ENCODE results near the gene CEP192. TPM values are rescaled to one million over a fixed set of nuclear protein-coding genes. Genes with fewer than 3 reads are reported as not detected.
A peak's percentile ranks its signal among the peaks of the same experiment; 100 is the strongest.

The CEP192 gene
- total RNA-seq, 2 donors from 2014 or later: 35.2 to 36.6 TPM

- Mint-ChIP-seq H3K36me3 (ENCODE audit: insufficient read depth in 2 of 2) (peaks cover 0 to 2% of the 10 kb centered on the region in 2 donors), H3K4me3 (no peak overlapping the region), H3K27me3 (ENCODE audit: low read depth) (peaks cover 5% of the 10 kb centered on the region), H3K9me3 (peaks cover 0 to 2% of the 10 kb centered on the region in 2 donors), H3K27ac (no peak overlapping the region), H3K4me1 (ENCODE audit: low read depth) (peaks cover 20% of the 10 kb centered on the region)
- DNase-seq (no peak), ATAC-seq (replicated peaks in 1 of 2) (no peak)
Observed at GRCh38 chr18:13131283-13131682, 140.1 kb downstream of the CEP192 start.

- Mint-ChIP-seq H3K4me3 (peak overlapping the region; percentile 97), H3K27me3 (ENCODE audit: low read depth) (peaks cover 5% of the 10 kb centered on the region), H3K4me1 (ENCODE audit: low read depth) (peaks cover 36% of the 10 kb centered on the region), H3K36me3 (ENCODE audit: insufficient read depth in 2 of 2) (peaks cover 0 to 4% of the 10 kb centered on the region in 2 donors), H3K9me3 (peaks cover 0 to 2% of the 10 kb centered on the region in 2 donors), H3K27ac (no peak overlapping the region)
- DNase-seq: no peak
- no peak for ATAC-seq (replicated peaks in 1 of 2)
Observed at GRCh38 chr18:13134551-13135401, 143.6 kb downstream of the CEP192 start.

- Mint-ChIP-seq H3K27ac (peak overlapping the region; percentile 57), H3K27me3 (ENCODE audit: low read depth) (peaks cover 5% of the 10 kb centered on the region), H3K4me3 (peak overlapping the region; percentile 97), H3K36me3 (ENCODE audit: insufficient read depth in 2 of 2) (peaks cover 0 to 4% of the 10 kb centered on the region in 2 donors), H3K4me1 (ENCODE audit: low read depth) (peaks cover 31% of the 10 kb centered on the region), H3K9me3 (peaks cover 0 to 2% of the 10 kb centered on the region in 2 donors)
- peak; percentile 63 to 67 for ATAC-seq (replicated peaks in 1 of 2)
- DNase-seq: peak; percentile 72 to 77
Observed at GRCh38 chr18:13136056-13136903, 145.1 kb downstream of the CEP192 start.

- Mint-ChIP-seq H3K27me3 (ENCODE audit: low read depth) (peaks cover 5% of the 10 kb centered on the region), H3K9me3 (peaks cover 0 to 2% of the 10 kb centered on the region in 2 donors), H3K27ac (peak overlapping the region; percentile 88), H3K4me3 (peak overlapping the region; percentile 97), H3K4me1 (ENCODE audit: low read depth) (peaks cover 31% of the 10 kb centered on the region), H3K36me3 (ENCODE audit: insufficient read depth in 2 of 2) (peaks cover 0 to 4% of the 10 kb centered on the region in 2 donors)
- ATAC-seq (replicated peaks in 1 of 2) (peak; percentile 40 to 41), DNase-seq (peak; percentile 51 to 59)
Observed at GRCh38 chr18:13136904-13137669, 145.9 kb downstream of the CEP192 start.

GRCh38 chr18:13137670-13138419, 146.7 kb downstream of the CEP192 start:
- Mint-ChIP-seq H3K4me3 (peak overlapping the region; percentile 97), H3K27ac (peak overlapping the region; percentile 88), H3K27me3 (ENCODE audit: low read depth) (peaks cover 5% of the 10 kb centered on the region), H3K36me3 (ENCODE audit: insufficient read depth in 2 of 2) (peaks cover 0 to 4% of the 10 kb centered on the region in 2 donors), H3K4me1 (ENCODE audit: low read depth) (peaks cover 31% of the 10 kb centered on the region), H3K9me3 (peaks cover 0 to 2% of the 10 kb centered on the region in 2 donors)
- ATAC-seq (replicated peaks in 1 of 2) (peak; percentile 81), DNase-seq (peak; percentile 67 to 75)

GRCh38 chr18:13138420-13139139, 147.4 kb downstream of the CEP192 start:
- ATAC-seq (replicated peaks in 1 of 2) (no peak), DNase-seq (no peak)
- Mint-ChIP-seq H3K27me3 (ENCODE audit: low read depth) (peaks cover 5% of the 10 kb centered on the region), H3K4me1 (ENCODE audit: low read depth) (peaks cover 31% of the 10 kb centered on the region), H3K4me3 (peak overlapping the region; percentile 97), H3K36me3 (ENCODE audit: insufficient read depth in 2 of 2) (peaks cover 4 to 8% of the 10 kb centered on the region in 2 donors), H3K9me3 (peaks cover 2 to 3% of the 10 kb centered on the region in 2 donors), H3K27ac (peak overlapping the region; percentile 88)

- DNase-seq (no peak), ATAC-seq (replicated peaks in 1 of 2) (no peak)
- Mint-ChIP-seq H3K27ac (no peak overlapping the region), H3K4me3 (no peak overlapping the region), H3K27me3 (ENCODE audit: low read depth) (peaks cover 5% of the 10 kb centered on the region), H3K4me1 (ENCODE audit: low read depth) (peaks cover 31% of the 10 kb centered on the region), H3K36me3 (ENCODE audit: insufficient read depth in 2 of 2) (peaks cover 7 to 14% of the 10 kb centered on the region in 2 donors), H3K9me3 (peaks cover 4 to 5% of the 10 kb centered on the region in 2 donors)
Observed at GRCh38 chr18:13139885-13140450, 148.8 kb downstream of the CEP192 start.

GRCh38 chr18:13141209-13141608, 150.0 kb downstream of the CEP192 start:
- DNase-seq (no peak), ATAC-seq (replicated peaks in 1 of 2) (no peak)
- Mint-ChIP-seq H3K27ac (no peak overlapping the region), H3K4me1 (ENCODE audit: low read depth) (peaks cover 20% of the 10 kb centered on the region), H3K36me3 (ENCODE audit: insufficient read depth in 2 of 2) (peaks cover 7 to 13% of the 10 kb centered on the region in 2 donors), H3K9me3 (peaks cover 3 to 5% of the 10 kb centered on the region in 2 donors), H3K4me3 (no peak overlapping the region), H3K27me3 (ENCODE audit: low read depth) (no peaks in the 10 kb centered on the region)

GRCh38 chr18:13145636-13146190, 154.6 kb downstream of the CEP192 start:
- Mint-ChIP-seq H3K9me3 (peaks cover 3 to 5% of the 10 kb centered on the region in 2 donors), H3K4me3 (no peak overlapping the region), H3K27me3 (ENCODE audit: low read depth) (no peaks in the 10 kb centered on the region), H3K4me1 (ENCODE audit: low read depth) (peaks cover 5% of the 10 kb centered on the region), H3K27ac (no peak overlapping the region), H3K36me3 (ENCODE audit: insufficient read depth in 2 of 2) (peaks cover 7 to 10% of the 10 kb centered on the region in 2 donors)
- ATAC-seq (replicated peaks in 1 of 2): no peak
- no peak for DNase-seq

GRCh38 chr18:13147130-13147529, 156.0 kb downstream of the CEP192 start:
- no peak overlapping the region for H3K4me3 Mint-ChIP-seq
- DNase-seq: no peak
- H3K36me3 Mint-ChIP-seq (ENCODE audit: insufficient read depth in 2 of 2): peaks cover 7 to 10% of the 10 kb centered on the region in 2 donors
- H3K27ac Mint-ChIP-seq: no peak overlapping the region
- no peak for ATAC-seq (replicated peaks in 1 of 2)
- H3K27me3 Mint-ChIP-seq (ENCODE audit: low read depth): no peaks in the 10 kb centered on the region
- H3K9me3 Mint-ChIP-seq: peaks cover 3 to 5% of the 10 kb centered on the region in 2 donors
- peaks cover 5% of the 10 kb centered on the region for H3K4me1 Mint-ChIP-seq (ENCODE audit: low read depth)

GRCh38 chr18:13151656-13152055, 160.5 kb downstream of the CEP192 start:
- H3K4me1 Mint-ChIP-seq (ENCODE audit: low read depth): peaks cover 5% of the 10 kb centered on the region
- peaks cover 7 to 9% of the 10 kb centered on the region in 2 donors for H3K36me3 Mint-ChIP-seq (ENCODE audit: insufficient read depth in 2 of 2)
- H3K27me3 Mint-ChIP-seq (ENCODE audit: low read depth): no peaks in the 10 kb centered on the region
- H3K9me3 Mint-ChIP-seq: peaks cover 5 to 8% of the 10 kb centered on the region in 2 donors
- H3K4me3 Mint-ChIP-seq: no peak overlapping the region
- no peak for ATAC-seq (replicated peaks in 1 of 2)
- H3K27ac Mint-ChIP-seq: no peak overlapping the region
- DNase-seq: no peak
